HUES48 (cell line): ENCODE data around the gene ABHD2.
A peak's percentile ranks its signal among the peaks of the same experiment; 100 is the strongest.

Experiments
- H3K27ac ChIP-seq: one replicate; pipeline ENCODE4 v1.7.0; 2013; ENCODE audit warnings: low read depth, low read length, inconsistent platforms
- H3K27me3 ChIP-seq: 2 replicates; pipeline ENCODE4 v1.6.1; 2013; ENCODE audit warnings: mild to moderate bottlenecking, low read length; ENCODE audit not compliant: control insufficient read depth, insufficient read depth
- H3K36me3 ChIP-seq: 2 replicates; pipeline ENCODE4 v1.6.1; 2013; ENCODE audit warnings: low read length; ENCODE audit not compliant: control insufficient read depth, insufficient read depth
- H3K4me1 ChIP-seq: 2 replicates; pipeline ENCODE4 v1.6.1; 2013; ENCODE audit warnings: mild to moderate bottlenecking, low read length; ENCODE audit not compliant: control insufficient read depth, insufficient read depth
- H3K4me3 ChIP-seq: 2 replicates; pipeline ENCODE4 v1.5.1; 2013; ENCODE audit warnings: mild to moderate bottlenecking, low read depth, low read length
- H3K9ac ChIP-seq: 2 replicates; pipeline ENCODE4 v1.6.1; 2013; ENCODE audit warnings: mild to moderate bottlenecking, low read depth, low read length, moderate library complexity
- H3K9me3 ChIP-seq: 2 replicates; pipeline ENCODE4 v1.6.1; 2013; ENCODE audit warnings: low read length; ENCODE audit not compliant: control insufficient read depth, insufficient read depth

Gene ABHD2

DNA sequence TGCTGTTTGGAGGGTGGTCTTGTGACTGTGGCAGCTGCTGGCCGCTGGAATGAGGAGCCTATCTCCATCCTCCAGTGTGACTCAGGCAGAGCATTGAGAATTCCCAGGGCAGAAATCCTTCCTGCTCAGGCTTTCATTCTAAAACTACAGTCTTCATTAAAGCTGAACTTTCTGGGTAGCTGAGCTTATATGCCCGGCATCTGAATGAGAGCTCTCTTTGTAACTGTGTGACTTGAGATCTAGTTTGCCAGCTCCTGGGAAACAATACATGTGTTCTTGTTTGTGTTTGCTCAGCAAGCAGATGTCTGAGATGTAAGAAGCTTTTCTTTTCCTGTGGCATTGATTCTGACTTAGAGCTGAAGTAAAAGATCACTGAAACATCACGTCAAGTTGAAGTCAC lies 110.7 kb downstream of the ABHD2 start:
- Histone ChIP-seq H3K4me3 (no peak overlapping the region), H3K9me3 (no peaks in the 10 kb centered on the region), H3K27ac (peak overlapping the region; percentile 75), H3K36me3 (no peaks in the 10 kb centered on the region), H3K4me1 (peaks cover 48% of the 10 kb centered on the region), H3K9ac (no peak overlapping the region), H3K27me3 (no peaks in the 10 kb centered on the region)

DNA sequence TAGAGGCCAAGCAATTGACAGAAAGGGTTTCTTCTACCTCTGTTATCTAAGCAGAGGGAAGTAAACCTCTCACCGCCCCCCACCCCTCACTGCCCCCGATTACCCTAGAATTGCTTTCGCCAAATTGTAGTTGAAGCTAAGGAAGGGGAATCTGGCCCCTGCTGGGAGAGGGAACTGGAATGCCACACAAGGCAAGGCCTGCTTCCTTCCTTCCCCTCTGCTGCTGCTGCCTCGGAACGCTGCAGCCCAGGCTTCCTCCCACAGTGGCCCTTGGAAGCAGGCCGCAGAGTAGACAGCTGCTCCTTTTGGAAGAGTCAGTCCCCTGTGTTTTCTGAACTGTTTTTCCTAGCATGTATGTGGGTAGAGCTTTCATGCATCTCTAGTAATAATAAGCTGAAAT lies 111.5 kb downstream of the ABHD2 start:
- no peak overlapping the region for H3K4me3 ChIP-seq
- H3K36me3 ChIP-seq: no peaks in the 10 kb centered on the region
- no peaks in the 10 kb centered on the region for H3K27me3 ChIP-seq
- H3K27ac ChIP-seq: peak overlapping the region; percentile 75
- H3K9me3 ChIP-seq: no peaks in the 10 kb centered on the region
- H3K9ac ChIP-seq: no peak overlapping the region
- peaks cover 48% of the 10 kb centered on the region for H3K4me1 ChIP-seq

DNA sequence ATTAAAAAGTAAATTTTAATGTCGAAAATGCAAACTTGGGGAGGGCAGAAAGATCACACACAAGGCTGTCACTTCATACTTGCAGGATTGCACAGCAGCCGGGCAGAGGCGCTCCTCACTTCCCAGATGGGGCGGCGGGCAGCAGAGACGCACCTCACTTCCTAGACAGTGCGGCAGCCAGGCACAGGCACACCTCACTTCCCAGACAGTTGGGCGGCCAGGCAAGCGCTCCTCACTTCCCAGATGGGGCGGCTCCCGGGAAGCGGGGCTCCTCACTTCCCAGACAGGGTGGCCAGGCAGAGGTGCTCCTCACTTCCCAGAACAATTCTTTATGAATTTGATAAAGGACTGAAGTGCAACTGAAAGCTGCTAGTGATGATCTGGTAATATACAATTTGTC lies 111.9 kb downstream of the ABHD2 start:
- H3K27ac ChIP-seq: no peak overlapping the region

DNA sequence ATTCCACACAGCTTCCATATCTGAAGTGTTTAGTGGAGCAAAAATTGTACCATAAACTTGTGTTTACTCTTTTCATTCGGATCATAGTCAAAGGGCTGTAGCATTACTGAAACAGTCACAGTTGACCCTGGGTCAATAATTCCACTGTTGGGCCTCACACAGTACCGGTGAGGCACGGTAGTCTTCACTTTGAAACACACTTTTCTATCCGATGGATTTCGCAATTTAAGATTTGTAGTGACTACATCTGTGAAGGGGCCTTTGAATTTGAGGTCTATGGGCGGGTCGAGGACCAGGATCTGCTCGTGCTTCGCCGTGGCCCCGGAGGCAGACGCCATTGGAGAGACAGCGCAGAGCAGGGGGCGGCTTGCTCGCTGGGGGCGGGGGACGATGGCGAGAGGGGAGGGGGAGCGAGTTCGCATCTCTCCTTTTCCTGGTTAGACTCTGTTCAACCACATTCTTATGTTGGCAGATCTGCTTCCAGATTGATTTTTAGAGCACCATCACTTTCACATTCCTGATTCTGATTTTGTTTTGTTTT lies 113.3 kb downstream of the ABHD2 start:
- Histone ChIP-seq H3K9me3 (no peaks in the 10 kb centered on the region), H3K4me3 (no peak overlapping the region), H3K27me3 (no peaks in the 10 kb centered on the region)

More for the DNA sequence above, 111.9 kb downstream of the ABHD2 start:
- Histone ChIP-seq H3K4me1 (peaks cover 48% of the 10 kb centered on the region), H3K4me3 (no peak overlapping the region), H3K9me3 (no peaks in the 10 kb centered on the region), H3K27me3 (no peaks in the 10 kb centered on the region), H3K36me3 (no peaks in the 10 kb centered on the region), H3K9ac (no peak overlapping the region)

DNA sequence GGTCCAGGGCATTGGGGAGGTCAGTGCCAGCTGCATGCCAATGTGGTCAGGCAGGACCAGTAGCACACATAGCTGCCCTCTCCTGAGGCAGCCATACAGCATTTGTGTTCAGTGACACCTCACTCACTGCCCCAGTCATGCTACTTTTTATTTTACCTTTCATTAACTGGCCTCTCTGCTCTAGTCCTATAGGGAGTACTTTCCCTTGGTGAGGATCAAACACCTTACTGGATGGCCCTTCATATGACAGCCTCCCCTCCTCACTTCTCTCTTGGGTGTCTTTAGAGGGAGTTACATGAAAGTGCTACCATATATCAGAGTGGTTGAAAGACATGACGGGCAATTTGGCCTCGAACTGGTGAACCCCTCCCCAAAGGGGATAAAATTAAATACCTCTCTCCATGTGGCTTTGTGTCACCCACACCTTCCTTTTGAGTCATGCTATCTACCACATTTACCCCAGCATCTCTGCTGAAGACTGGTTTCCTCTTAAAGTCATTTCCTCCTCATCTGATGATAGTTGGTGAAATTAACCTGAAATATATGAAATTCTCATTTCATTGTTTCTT lies 115.5 kb downstream of the ABHD2 start:
- Histone ChIP-seq H3K4me3 (no peak overlapping the region), H3K27ac (no peak overlapping the region), H3K36me3 (no peaks in the 10 kb centered on the region), H3K4me1 (peaks cover 27% of the 10 kb centered on the region), H3K9me3 (no peaks in the 10 kb centered on the region), H3K27me3 (no peaks in the 10 kb centered on the region), H3K9ac (no peak overlapping the region)

More for the DNA sequence above, 113.3 kb downstream of the ABHD2 start:
- Histone ChIP-seq H3K36me3 (no peaks in the 10 kb centered on the region), H3K27ac (no peak overlapping the region), H3K9ac (no peak overlapping the region), H3K4me1 (peaks cover 48% of the 10 kb centered on the region)

DNA sequence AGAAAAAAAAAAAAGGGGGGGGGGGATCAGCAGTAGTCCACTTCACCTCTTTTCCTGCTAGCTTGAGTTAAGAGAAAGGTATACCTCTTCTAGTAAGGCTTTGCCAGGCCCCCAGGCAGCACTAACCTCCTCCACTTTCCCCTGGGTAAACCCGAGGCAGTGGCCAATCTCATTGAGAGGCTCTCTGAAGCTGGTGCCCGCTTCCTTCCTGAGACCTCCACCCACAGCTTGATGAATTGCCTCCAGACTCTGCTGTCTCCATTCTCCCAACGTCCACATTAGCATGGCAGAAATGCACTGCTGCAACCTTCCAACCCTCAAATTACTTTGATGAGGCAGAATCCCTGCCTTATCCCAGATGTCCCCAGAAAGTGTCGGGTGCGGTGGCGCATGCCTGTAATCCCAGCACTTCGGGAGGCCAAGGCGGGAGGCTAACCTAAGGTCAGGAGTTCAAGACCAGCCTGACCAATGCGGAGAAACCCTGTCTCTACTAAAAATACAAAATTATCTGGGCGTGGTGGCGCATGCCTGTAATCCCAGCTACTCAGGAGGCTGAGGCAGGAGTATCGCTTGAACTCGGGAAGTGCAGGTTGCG lies 117.8 kb downstream of the ABHD2 start:
- no peak overlapping the region for H3K9ac ChIP-seq
- H3K9me3 ChIP-seq: no peaks in the 10 kb centered on the region

DNA sequence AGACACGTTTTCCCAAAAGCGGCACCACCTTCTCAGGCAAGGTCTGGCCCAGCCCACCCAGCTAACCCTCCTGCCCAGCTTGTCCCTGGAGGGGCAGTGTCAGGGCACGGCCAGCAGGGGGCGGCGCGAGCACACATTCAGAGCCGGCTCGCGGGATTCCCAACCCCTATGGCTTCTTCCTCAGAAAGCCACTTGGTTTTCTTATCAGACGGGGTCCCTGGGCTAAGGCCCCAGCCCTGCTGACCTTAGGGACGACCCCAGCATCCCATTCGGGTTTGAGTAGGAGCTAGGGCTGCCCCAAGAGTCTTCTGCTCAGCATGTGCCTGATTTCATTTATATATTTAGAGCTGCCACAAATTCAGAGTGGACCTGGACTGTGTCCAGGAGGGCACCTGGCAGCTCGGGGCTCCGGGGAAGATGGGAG lies 118.7 kb downstream of the ABHD2 start:
- Histone ChIP-seq H3K27me3 (no peaks in the 10 kb centered on the region), H3K36me3 (no peaks in the 10 kb centered on the region), H3K27ac (no peak overlapping the region), H3K4me3 (no peak overlapping the region), H3K9ac (no peak overlapping the region), H3K4me1 (peaks cover 8% of the 10 kb centered on the region), H3K9me3 (no peaks in the 10 kb centered on the region)

More for the DNA sequence above, 117.8 kb downstream of the ABHD2 start:
- no peak overlapping the region for H3K27ac ChIP-seq
- peaks cover 11% of the 10 kb centered on the region for H3K4me1 ChIP-seq
- H3K4me3 ChIP-seq: no peak overlapping the region
- H3K36me3 ChIP-seq: no peaks in the 10 kb centered on the region
- H3K27me3 ChIP-seq: no peaks in the 10 kb centered on the region

DNA sequence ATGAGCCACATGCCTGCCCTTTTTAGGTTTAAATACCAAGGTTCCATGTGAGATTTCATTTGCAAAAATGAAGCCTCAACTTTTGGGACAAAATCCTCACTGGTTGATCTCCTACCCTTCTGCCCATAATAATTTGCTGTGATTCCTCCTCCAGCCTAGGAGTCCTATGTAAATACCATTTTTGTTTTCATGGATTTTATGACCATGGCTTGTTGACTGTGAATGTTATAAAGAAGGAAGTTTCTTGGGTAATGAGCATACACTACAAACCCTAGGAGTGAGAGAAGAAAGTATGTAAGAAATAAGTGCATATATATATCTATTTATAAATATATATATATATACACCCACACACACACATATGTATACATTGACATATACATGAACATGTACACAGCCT lies 120.0 kb downstream of the ABHD2 start:
- Histone ChIP-seq H3K9me3 (no peaks in the 10 kb centered on the region), H3K4me1 (no peaks in the 10 kb centered on the region), H3K27me3 (no peaks in the 10 kb centered on the region), H3K36me3 (no peaks in the 10 kb centered on the region), H3K9ac (no peak overlapping the region), H3K4me3 (no peak overlapping the region), H3K27ac (no peak overlapping the region)

DNA sequence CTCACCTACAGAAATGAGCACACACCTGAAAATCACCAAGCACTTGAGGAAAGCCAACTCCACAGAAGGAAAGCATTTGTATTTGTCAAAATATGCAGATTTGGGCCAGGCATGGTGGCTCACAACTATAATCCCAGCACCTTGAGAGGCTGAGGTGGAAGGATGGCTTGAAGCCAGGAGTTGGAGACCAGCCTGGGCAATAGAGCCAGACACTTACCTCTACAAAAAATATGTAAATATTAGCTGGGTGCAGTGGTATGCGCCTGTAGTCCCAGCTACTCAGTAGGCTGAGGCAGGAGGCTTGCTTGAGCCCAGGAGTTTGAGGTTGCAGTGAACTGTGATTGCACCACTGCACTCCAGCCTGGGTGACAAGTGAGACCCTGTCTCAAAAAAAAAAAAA lies 120.8 kb downstream of the ABHD2 start:
- Histone ChIP-seq H3K27ac (no peak overlapping the region), H3K36me3 (no peaks in the 10 kb centered on the region), H3K4me3 (no peak overlapping the region), H3K9me3 (no peaks in the 10 kb centered on the region), H3K4me1 (no peaks in the 10 kb centered on the region), H3K9ac (no peak overlapping the region), H3K27me3 (no peaks in the 10 kb centered on the region)

DNA sequence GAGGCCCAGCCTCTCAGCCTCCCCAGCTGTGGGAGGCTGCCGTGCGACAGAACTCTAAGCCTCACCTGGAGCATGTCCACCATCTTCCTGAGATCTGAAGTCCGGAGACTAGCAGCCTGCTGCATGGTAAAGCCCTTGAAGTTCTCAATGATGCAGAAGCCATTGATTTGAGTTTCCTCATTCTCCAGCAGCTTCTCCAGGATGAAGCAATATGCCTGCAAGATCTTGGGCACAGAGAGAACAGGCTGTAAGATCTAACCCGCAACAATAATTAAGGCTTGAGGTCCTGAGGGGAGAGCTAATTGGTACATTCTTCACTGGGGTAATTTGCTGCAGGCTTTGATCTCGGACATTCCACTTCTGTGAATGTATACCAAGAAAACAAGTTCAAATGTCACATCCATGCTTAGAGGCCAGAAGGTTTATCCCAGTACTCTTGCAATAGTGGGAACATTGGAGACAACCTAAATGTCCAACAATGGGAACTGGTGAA lies 123.5 kb downstream of the ABHD2 start:
- no peaks in the 10 kb centered on the region for H3K36me3 ChIP-seq
- no peaks in the 10 kb centered on the region for H3K9me3 ChIP-seq
- no peak overlapping the region for H3K4me3 ChIP-seq
- H3K27me3 ChIP-seq: no peaks in the 10 kb centered on the region
- no peak overlapping the region for H3K9ac ChIP-seq
- no peaks in the 10 kb centered on the region for H3K4me1 ChIP-seq
- no peak overlapping the region for H3K27ac ChIP-seq

DNA sequence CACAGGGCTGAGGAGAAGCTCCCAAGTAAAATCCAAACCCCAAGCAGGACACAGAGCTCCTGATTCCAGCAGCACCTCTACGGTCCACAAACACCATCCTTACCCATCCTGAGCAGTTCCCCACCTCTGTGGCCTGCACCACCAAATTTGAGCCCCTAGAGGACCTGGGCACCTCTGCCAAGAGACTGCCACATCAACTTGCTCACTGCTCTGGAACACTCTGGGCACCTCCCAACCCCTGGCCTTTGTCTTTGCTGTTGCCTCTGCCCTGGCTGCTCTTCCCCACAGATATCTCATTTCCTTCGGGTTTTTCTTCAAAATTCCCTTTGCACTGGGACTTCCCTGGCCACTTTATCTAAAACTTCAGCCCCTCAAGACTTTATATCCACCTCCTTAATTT lies 127.4 kb downstream of the ABHD2 start:
- no peak overlapping the region for H3K27ac ChIP-seq
- H3K9ac ChIP-seq: no peak overlapping the region
- no peak overlapping the region for H3K4me3 ChIP-seq
- no peaks in the 10 kb centered on the region for H3K27me3 ChIP-seq
- H3K36me3 ChIP-seq: no peaks in the 10 kb centered on the region
- no peaks in the 10 kb centered on the region for H3K9me3 ChIP-seq
- H3K4me1 ChIP-seq: no peaks in the 10 kb centered on the region
